ENCODE measurements around the gene MTUS2. TPM values are rescaled to one million over a fixed set of nuclear protein-coding genes. Genes with fewer than 3 reads are reported as not detected.

MTUS2 gene
- total RNA-seq, 1 experiment from 2014 or later = 6.6 TPM

DNA sequence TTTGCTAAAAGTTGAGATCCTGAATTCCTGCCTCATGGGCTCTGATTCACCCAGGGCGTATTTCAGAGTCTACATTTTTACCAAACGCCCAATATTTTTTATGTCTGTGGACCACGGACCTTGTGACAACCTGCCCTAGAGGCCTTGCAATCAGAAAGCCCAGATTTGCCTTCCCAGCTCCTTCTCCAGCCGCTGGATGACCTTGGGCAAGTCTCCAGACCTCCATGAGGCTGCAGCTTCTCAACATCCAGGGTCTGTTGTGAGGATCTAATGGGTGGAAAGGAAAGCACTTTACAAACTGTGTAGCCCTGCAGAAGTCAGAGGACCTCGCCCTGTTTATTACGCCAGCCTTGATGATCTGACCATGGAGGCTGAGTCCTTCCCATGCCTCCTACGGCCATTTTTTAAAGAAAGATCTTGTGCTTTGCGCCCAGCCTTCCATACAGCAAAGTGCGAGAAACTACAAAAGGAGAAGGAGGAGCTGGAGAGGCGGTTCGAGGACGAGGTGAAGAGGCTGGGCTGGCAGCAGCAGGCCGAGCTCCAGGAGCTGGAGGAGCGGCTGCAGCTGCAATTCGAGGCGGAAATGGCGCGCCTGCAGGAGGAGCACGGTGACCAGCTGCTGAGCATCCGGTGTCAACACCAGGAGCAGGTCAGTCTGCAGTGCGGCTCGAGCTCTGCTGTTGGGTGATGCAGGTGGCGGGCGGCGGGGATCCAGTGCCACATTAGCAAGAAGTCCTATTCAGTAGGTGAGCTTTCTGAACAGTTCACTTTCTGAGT lies 659.8 kb downstream of the MTUS2 start:
- no peak for DNase-seq
- Histone ChIP-seq H4K20me1 (ENCODE audit: insufficient read depth, low read depth, low read length) (no peaks in the 10 kb centered on the region), H3K9ac (ENCODE audit: low read length) (no peak overlapping the region), H3K79me2 (ENCODE audit: low read length) (no peaks in the 10 kb centered on the region), H3K4me3 (ENCODE audit: low read length) (no peak overlapping the region), H3K27me3 (ENCODE audit: low read length) (no peaks in the 10 kb centered on the region), H3K36me3 (ENCODE audit: insufficient read depth, low read length) (no peaks in the 10 kb centered on the region), H2AFZ (ENCODE audit: low read length) (no peak overlapping the region), H3K9me3 (ENCODE audit: low read length) (no peaks in the 10 kb centered on the region), H3K27ac (ENCODE audit: low read length) (no peak overlapping the region), H3K4me1 (ENCODE audit: low read length) (peaks cover 43% of the 10 kb centered on the region), H3K9me2 (replicated peaks; ENCODE audit: insufficient read depth, low read length) (no peaks in the 10 kb centered on the region), H3K4me2 (ENCODE audit: low read depth, low read length, poor library complexity, severe bottlenecking) (peak overlapping the region; percentile 54)

DNA sequence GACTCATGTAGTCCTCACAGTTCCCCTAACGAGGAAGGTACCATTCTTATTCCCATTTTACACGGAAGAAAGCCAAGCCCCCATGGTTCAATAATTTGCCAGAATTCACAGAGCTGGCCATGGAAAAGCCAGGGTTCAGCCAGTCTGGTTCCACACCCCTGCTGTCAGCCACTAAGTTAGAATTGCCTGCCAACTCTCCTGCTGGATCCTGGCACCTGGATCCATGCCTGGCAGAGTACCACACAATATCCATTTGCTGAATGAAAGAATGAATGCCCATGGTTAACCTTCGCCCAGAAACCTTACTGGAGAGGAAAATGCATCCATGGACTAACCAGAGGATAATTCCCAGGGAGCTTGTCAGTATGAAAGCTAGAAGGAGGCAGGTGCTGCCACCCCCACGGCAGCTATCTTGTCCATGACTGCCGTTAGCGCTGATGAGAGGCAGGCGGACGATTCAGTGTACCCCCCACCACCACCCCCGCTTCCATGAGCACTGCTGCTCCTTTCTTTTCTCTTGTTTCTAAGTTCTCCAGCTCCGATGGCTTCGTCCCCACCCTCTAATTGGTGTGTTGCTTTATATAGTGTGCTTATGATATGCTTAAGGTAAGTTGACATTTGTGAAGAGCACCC lies 660.9 kb downstream of the MTUS2 start:
- Histone ChIP-seq H3K4me3 (ENCODE audit: low read length) (no peak overlapping the region), H3K36me3 (ENCODE audit: insufficient read depth, low read length) (no peaks in the 10 kb centered on the region), H3K4me2 (ENCODE audit: low read depth, low read length, poor library complexity, severe bottlenecking) (no peak overlapping the region), H3K27me3 (ENCODE audit: low read length) (no peaks in the 10 kb centered on the region), H3K9me2 (replicated peaks; ENCODE audit: insufficient read depth, low read length) (no peaks in the 10 kb centered on the region), H3K27ac (ENCODE audit: low read length) (no peak overlapping the region), H3K4me1 (ENCODE audit: low read length) (peaks cover 54% of the 10 kb centered on the region), H2AFZ (ENCODE audit: low read length) (no peak overlapping the region), H3K9ac (ENCODE audit: low read length) (no peak overlapping the region), H3K79me2 (ENCODE audit: low read length) (no peaks in the 10 kb centered on the region), H3K9me3 (ENCODE audit: low read length) (no peaks in the 10 kb centered on the region), H4K20me1 (ENCODE audit: insufficient read depth, low read depth, low read length) (no peaks in the 10 kb centered on the region)
- DNase-seq = no peak

DNA sequence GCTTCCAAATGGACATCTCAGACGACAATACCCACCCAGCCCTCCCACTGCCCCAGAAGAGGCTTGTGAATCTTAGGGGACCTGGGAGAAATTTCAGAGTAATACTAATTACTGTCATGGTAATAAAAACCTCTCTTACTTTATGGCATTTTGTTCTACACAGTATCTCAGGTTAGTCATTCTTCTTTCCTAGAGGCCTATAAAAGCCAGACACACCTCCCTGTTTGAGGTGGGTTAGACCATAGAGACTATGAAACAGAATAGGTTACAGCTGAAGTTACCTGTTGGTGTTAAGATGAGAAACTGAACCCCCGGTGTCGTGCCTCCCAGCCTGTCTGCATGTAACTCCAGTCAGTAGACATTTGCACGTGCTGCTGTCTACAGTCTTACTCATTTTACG lies 661.5 kb downstream of the MTUS2 start:
- no peak overlapping the region for H3K4me2 ChIP-seq (ENCODE audit: low read depth, low read length, poor library complexity, severe bottlenecking)
- no peaks in the 10 kb centered on the region for H3K9me2 ChIP-seq (replicated peaks; ENCODE audit: insufficient read depth, low read length)
- DNase-seq = no peak
- no peaks in the 10 kb centered on the region for H3K36me3 ChIP-seq (ENCODE audit: insufficient read depth, low read length)
- no peak overlapping the region for H3K4me3 ChIP-seq (ENCODE audit: low read length)
- H2AFZ ChIP-seq (ENCODE audit: low read length) = no peak overlapping the region
- peaks cover 60% of the 10 kb centered on the region for H3K4me1 ChIP-seq (ENCODE audit: low read length)
- H3K27ac ChIP-seq (ENCODE audit: low read length) = no peak overlapping the region
- H4K20me1 ChIP-seq (ENCODE audit: insufficient read depth, low read depth, low read length) = no peaks in the 10 kb centered on the region
- H3K9me3 ChIP-seq (ENCODE audit: low read length) = no peaks in the 10 kb centered on the region
- H3K27me3 ChIP-seq (ENCODE audit: low read length) = no peaks in the 10 kb centered on the region
- no peak overlapping the region for H3K9ac ChIP-seq (ENCODE audit: low read length)
- no peaks in the 10 kb centered on the region for H3K79me2 ChIP-seq (ENCODE audit: low read length)

DNA sequence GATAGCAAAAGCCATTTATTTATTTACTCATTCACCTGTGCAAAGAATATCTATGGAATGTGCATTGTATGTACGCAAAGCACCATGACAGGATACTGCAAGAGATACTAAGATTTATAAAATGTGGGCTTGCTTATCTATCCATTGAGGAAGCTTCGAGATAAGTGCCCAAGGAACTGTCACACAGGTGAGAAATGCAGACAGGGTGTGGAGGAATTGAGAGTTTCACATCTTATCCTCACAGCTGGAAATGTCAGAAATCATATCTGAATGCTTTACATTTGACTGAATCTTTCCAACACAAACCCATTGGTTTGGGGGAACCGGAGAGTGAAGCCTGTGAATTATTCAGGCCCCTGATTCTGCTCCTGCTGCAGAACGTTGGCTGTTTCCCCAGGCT lies 662.4 kb downstream of the MTUS2 start:
- no peak for DNase-seq
- Histone ChIP-seq H3K27me3 (ENCODE audit: low read length) (no peaks in the 10 kb centered on the region), H3K9me3 (ENCODE audit: low read length) (no peaks in the 10 kb centered on the region), H3K4me3 (ENCODE audit: low read length) (no peak overlapping the region), H3K27ac (ENCODE audit: low read length) (peak overlapping the region; percentile 87), H3K79me2 (ENCODE audit: low read length) (no peaks in the 10 kb centered on the region), H2AFZ (ENCODE audit: low read length) (peak overlapping the region; percentile 21; the same call in 1 of the 2 replicates), H3K9ac (ENCODE audit: low read length) (peak overlapping the region; percentile 58), H3K4me1 (ENCODE audit: low read length) (peaks cover 67% of the 10 kb centered on the region), H3K4me2 (ENCODE audit: low read depth, low read length, poor library complexity, severe bottlenecking) (peak overlapping the region; percentile 84), H4K20me1 (ENCODE audit: insufficient read depth, low read depth, low read length) (no peaks in the 10 kb centered on the region), H3K9me2 (replicated peaks; ENCODE audit: insufficient read depth, low read length) (no peaks in the 10 kb centered on the region), H3K36me3 (ENCODE audit: insufficient read depth, low read length) (no peaks in the 10 kb centered on the region)

DNA sequence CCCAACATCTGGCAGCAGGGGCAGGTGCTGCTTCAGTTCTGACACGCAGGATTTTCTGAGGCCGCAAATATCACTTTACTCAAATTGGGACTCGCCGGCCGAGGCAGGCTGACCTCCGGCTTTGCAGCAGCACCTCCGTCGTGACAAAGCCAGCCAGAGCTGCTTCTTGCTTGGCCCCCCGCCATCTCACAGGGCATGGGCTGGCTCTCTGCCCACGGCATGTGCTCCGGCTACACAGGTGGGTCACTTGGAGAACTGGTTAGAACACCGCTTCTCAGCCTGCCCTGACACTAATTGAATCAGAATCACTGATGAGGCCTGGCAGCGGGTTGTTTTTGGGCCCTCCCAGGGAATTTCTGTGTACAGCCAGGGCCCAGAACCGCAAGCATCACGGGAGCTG lies 663.1 kb downstream of the MTUS2 start:
- Histone ChIP-seq H3K9ac (ENCODE audit: low read length) (peak overlapping the region; percentile 58), H4K20me1 (ENCODE audit: insufficient read depth, low read depth, low read length) (no peaks in the 10 kb centered on the region), H2AFZ (ENCODE audit: low read length) (peak overlapping the region; percentile 21; the same call in 1 of the 2 replicates), H3K4me1 (ENCODE audit: low read length) (peaks cover 70% of the 10 kb centered on the region), H3K27ac (ENCODE audit: low read length) (peak overlapping the region; percentile 87), H3K4me2 (ENCODE audit: low read depth, low read length, poor library complexity, severe bottlenecking) (peak overlapping the region; percentile 84), H3K4me3 (ENCODE audit: low read length) (peak overlapping the region; percentile 61), H3K79me2 (ENCODE audit: low read length) (no peaks in the 10 kb centered on the region), H3K27me3 (ENCODE audit: low read length) (no peaks in the 10 kb centered on the region), H3K9me3 (ENCODE audit: low read length) (no peaks in the 10 kb centered on the region), H3K36me3 (ENCODE audit: insufficient read depth, low read length) (no peaks in the 10 kb centered on the region), H3K9me2 (replicated peaks; ENCODE audit: insufficient read depth, low read length) (no peaks in the 10 kb centered on the region)
- DNase-seq = peak; percentile 80

DNA sequence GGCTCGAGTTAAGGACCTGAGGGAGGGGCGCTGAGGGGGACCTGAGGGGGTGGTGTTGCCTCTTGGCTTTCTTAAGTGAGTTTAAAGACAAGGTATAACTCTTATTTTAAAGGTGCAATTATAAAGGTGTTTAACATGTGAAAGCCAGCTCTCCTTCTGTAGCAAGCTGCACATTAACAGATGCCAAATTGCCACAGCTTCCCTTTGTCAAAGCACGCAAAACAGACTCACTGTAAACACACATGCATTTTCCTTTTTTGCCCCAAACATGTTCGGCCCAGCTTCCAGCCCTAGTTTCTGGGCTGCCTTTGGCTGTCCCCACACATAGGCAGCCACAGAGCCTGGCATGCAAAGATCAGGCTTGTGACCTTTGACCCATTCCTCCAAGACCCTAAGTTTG lies 663.5 kb downstream of the MTUS2 start:
- H3K27me3 ChIP-seq (ENCODE audit: low read length) = no peaks in the 10 kb centered on the region
- H3K4me1 ChIP-seq (ENCODE audit: low read length) = peaks cover 71% of the 10 kb centered on the region
- DNase-seq = no peak
- H3K9me2 ChIP-seq (replicated peaks; ENCODE audit: insufficient read depth, low read length) = no peaks in the 10 kb centered on the region
- H3K36me3 ChIP-seq (ENCODE audit: insufficient read depth, low read length) = no peaks in the 10 kb centered on the region
- H3K4me3 ChIP-seq (ENCODE audit: low read length) = peak overlapping the region; percentile 61
- no peaks in the 10 kb centered on the region for H3K79me2 ChIP-seq (ENCODE audit: low read length)
- H2AFZ ChIP-seq (ENCODE audit: low read length) = peak overlapping the region; percentile 21; the same call in 1 of the 2 replicates
- no peaks in the 10 kb centered on the region for H3K9me3 ChIP-seq (ENCODE audit: low read length)
- peak overlapping the region; percentile 84 for H3K4me2 ChIP-seq (ENCODE audit: low read depth, low read length, poor library complexity, severe bottlenecking)
- peak overlapping the region; percentile 58 for H3K9ac ChIP-seq (ENCODE audit: low read length)
- H4K20me1 ChIP-seq (ENCODE audit: insufficient read depth, low read depth, low read length) = no peaks in the 10 kb centered on the region
- H3K27ac ChIP-seq (ENCODE audit: low read length) = peak overlapping the region; percentile 87

DNA sequence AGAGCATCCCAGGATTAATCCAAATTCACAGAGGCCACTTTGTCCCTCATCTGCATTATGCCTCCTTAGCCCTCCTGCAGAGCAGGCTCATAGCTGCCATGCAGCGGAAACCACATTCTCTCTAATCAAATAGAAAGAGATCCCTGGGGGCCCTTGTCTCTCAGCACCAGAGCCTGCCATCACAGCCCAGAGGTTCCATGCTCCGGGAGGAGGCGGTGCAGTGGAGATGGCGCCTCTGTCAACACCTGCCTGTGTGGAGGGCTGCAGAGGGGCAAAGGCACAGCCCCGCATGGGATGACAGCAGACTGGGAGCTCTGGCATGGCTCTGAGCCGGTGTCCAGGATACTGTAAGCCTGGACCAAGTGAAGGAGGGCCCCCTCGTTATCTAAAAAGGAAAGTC lies 664.1 kb downstream of the MTUS2 start:
- peak; percentile 94 for DNase-seq
- H3K4me2 ChIP-seq (ENCODE audit: low read depth, low read length, poor library complexity, severe bottlenecking) = peak overlapping the region; percentile 84
- H3K9me2 ChIP-seq (replicated peaks; ENCODE audit: insufficient read depth, low read length) = no peaks in the 10 kb centered on the region
- peak overlapping the region; percentile 61 for H3K4me3 ChIP-seq (ENCODE audit: low read length)
- no peaks in the 10 kb centered on the region for H3K36me3 ChIP-seq (ENCODE audit: insufficient read depth, low read length)
- peaks cover 65% of the 10 kb centered on the region for H3K4me1 ChIP-seq (ENCODE audit: low read length)
- peak overlapping the region; percentile 58 for H3K9ac ChIP-seq (ENCODE audit: low read length)
- H3K79me2 ChIP-seq (ENCODE audit: low read length) = no peaks in the 10 kb centered on the region
- H4K20me1 ChIP-seq (ENCODE audit: insufficient read depth, low read depth, low read length) = no peaks in the 10 kb centered on the region
- H3K9me3 ChIP-seq (ENCODE audit: low read length) = no peaks in the 10 kb centered on the region
- H3K27ac ChIP-seq (ENCODE audit: low read length) = peak overlapping the region; percentile 87
- H2AFZ ChIP-seq (ENCODE audit: low read length) = no peak overlapping the region
- no peaks in the 10 kb centered on the region for H3K27me3 ChIP-seq (ENCODE audit: low read length)

DNA sequence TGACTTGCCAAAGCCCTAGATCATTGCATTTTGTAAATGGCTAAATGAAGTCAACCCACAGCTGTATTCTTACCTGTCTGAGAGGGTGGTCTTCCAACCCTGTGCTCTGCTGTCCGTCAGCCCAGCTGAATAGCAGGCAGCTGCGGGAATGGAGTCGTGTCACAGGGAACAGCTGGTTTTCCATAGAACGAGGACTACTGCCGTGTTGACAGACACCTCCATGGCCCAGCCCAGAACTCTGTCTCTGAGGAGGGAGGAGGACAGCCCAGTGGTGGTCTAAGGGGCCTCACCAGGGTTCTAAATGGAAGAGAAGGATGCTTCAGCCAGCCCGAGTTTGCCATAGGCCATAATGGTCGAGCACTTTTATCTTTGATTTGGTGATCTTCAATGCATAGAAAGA lies 664.7 kb downstream of the MTUS2 start:
- H3K9me3 ChIP-seq (ENCODE audit: low read length) = no peaks in the 10 kb centered on the region
- peak overlapping the region; percentile 47 for H3K9ac ChIP-seq (ENCODE audit: low read length)
- H3K4me2 ChIP-seq (ENCODE audit: low read depth, low read length, poor library complexity, severe bottlenecking) = peak overlapping the region; percentile 84
- no peaks in the 10 kb centered on the region for H3K79me2 ChIP-seq (ENCODE audit: low read length)
- no peak for DNase-seq
- peaks cover 60% of the 10 kb centered on the region for H3K4me1 ChIP-seq (ENCODE audit: low read length)
- H4K20me1 ChIP-seq (ENCODE audit: insufficient read depth, low read depth, low read length) = no peaks in the 10 kb centered on the region
- no peaks in the 10 kb centered on the region for H3K9me2 ChIP-seq (replicated peaks; ENCODE audit: insufficient read depth, low read length)
- H3K36me3 ChIP-seq (ENCODE audit: insufficient read depth, low read length) = no peaks in the 10 kb centered on the region
- no peaks in the 10 kb centered on the region for H3K27me3 ChIP-seq (ENCODE audit: low read length)
- no peak overlapping the region for H2AFZ ChIP-seq (ENCODE audit: low read length)
- peak overlapping the region; percentile 87 for H3K27ac ChIP-seq (ENCODE audit: low read length)
- H3K4me3 ChIP-seq (ENCODE audit: low read length) = peak overlapping the region; percentile 32

Measured in Karpas-422 (cell line).